ENCODE data around the gene HOXD9. TPM values are rescaled to one million over a fixed set of nuclear protein-coding genes. Genes with fewer than 3 reads are reported as not detected.

The HOXD9 gene
- total RNA-seq, result 50.0 TPM

DNA sequence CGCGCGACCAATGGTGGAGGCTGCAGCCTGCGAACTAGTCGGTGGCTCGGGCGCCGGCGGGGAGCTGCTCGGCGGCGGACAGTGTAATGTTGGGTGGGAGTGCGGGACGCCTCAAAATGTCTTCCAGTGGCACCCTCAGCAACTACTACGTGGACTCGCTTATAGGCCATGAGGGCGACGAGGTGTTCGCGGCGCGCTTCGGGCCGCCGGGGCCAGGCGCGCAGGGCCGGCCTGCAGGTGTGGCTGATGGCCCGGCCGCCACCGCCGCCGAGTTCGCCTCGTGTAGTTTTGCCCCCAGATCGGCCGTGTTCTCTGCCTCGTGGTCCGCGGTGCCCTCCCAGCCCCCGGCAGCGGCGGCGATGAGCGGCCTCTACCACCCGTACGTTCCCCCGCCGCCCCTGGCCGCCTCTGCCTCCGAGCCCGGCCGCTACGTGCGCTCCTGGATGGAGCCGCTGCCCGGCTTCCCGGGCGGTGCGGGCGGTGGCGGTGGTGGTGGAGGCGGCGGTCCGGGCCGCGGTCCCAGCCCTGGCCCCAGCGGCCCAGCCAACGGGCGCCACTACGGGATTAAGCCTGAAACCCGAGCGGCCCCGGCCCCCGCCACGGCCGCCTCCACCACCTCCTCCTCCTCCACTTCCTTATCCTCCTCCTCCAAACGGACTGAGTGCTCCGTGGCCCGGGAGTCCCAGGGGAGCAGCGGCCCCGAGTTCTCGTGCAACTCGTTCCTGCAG is at the start of gene HOXD9:
TSS of gene HOXD9 (plus strand) at position 37 of the 728 bp plus-strand sequence. CDS start at position 87, 50 bp downstream.

DNA sequence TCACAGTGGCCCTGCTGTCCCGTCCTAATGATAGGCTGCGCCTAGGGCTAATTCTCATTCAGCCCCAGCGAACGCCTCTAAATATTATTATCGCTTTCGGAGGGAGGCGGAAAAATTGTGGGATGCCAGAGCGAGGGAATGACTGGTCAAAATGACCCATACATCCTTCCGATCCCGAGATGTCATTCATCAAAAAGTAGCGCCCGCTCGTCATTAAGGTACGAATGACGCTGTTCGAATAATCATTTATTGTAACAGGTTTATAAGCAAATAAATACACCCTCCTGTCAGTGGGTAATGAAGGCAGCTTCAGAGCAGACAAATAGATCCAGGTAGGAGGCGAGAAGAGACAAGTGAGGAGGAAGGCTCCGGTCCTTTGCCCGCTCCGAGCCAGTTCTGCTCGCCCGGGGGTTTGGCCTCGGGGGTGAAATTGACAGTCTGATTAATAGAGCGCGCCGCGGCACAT is 38.7 kb upstream of the HOXD9 start, which contains the start of gene EVX2:
TSS of gene EVX2 (minus strand) at position 167 of the 466 bp plus-strand sequence. CDS start 186 bp downstream, outside the sequence.

GRCh38 chr2:176092270-176093144 is 30.0 kb upstream of the HOXD9 start, which contains the start of gene HOXD13:
HOXD13 (plus strand) TSS chr2:176092721; CDS start chr2:176092891, 170 bp downstream.

GRCh38 chr2:176099728-176100546 is 22.6 kb upstream of the HOXD9 start, which contains the start of gene HOXD12:
HOXD12 (plus strand) TSS chr2:176099795; CDS start chr2:176099802, 7 bp downstream.

GRCh38 chr2:176106581-176107539 is 15.7 kb upstream of the HOXD9 start, which contains the start of gene HOXD11:
HOXD11 (plus strand) TSS chr2:176107280; CDS start chr2:176107356, 76 bp downstream.

GRCh38 chr2:176115883-176116813 is 6.4 kb upstream of the HOXD9 start, which contains the start of gene HOXD10:
HOXD10 (plus strand) TSS chr2:176116778; CDS start chr2:176116834, 56 bp downstream.

GRCh38 chr2:176128982-176129796 is 6.7 kb downstream of the HOXD9 start, which contains the start of gene HOXD8:
HOXD8 (plus strand) TSS chr2:176129705; CDS start chr2:176130367, 662 bp downstream.

DNA sequence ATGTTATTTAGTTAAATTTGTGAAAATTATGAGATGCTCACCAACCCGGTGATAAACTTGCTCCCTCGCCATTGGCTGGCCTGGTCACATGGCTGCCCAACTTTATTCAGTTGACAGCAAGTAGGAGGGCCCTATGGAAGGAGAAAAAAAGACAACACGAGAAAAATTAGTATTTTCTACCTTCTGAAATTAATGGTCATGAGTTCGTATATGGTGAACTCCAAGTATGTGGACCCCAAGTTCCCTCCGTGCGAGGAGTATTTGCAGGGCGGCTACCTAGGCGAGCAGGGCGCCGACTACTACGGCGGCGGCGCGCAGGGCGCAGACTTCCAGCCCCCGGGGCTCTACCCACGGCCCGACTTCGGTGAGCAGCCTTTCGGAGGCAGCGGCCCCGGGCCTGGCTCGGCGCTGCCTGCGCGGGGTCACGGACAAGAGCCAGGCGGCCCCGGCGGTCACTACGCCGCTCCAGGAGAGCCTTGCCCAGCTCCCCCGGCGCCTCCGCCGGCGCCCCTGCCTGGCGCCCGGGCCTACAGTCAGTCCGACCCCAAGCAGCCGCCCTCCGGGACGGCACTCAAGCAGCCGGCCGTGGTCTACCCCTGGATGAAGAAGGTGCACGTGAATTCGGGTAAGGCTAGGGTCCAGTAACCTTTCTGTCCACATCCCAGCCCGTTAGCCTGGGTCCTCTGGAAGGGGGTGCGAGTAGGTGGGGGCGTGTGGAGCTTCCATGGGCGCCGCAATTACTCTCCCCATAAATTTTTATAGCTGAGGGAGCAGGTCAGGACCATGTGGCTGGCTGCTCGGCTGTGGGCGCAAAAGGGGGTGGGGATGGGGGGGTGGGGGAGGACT is 29.1 kb downstream of the HOXD9 start, which contains the start of gene HOXD4:
TSS of gene HOXD4 (plus strand) at position 109 of the 846 bp plus-strand sequence. CDS start at position 193, 84 bp downstream.

DNA sequence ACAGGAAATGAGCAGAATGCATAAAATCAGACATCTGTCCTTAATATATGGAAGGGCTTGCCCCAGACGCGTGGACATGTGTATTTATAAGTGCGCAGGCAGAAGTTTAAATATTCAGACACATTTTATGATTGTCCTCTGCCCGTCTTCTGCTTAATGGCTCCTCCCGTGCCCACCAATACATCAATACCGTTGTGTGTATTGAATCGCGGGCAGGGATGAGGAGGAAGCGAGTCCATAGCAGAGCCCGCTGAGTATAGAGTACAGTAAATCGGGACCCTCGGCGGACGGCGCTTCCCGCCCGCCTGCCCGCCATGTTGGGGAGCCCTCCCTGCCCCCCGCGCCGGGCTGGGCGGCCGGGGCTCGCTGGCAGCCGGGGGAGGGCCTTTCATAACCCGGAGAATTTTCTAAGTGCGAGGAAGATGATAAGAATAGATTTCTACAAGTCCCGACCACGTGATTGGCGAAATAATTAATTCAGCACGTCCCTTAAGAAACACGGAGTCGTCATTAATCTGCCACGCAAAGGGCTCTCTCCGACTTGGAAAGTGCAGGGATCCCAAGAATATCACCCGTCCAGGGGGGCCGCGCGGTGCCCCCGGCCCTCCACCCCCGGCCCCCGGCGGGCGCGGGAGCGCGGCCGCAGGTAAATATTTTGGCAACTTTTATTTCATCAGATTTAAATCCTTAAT is 34.4 kb downstream of the HOXD9 start, which contains the start of gene HOXD3:
TSS of gene HOXD3 (plus strand) at position 501 of the 692 bp plus-strand sequence. CDS start 11,808 bp downstream, outside the sequence.

Small RNA genes within 50 kb of the gene (small RNA-seq; reads per million reads assigned to genes)
- gene MIR10B (ENCODE audit: low replicate concordance), result 204,125 reads per million, percentile 100 among the genes with 10 or more reads in this experiment

Other genes starting within 250 kb of the HOXD9 start
- 29.4 TPM for gene LNPK, start 120.5 kb upstream of the HOXD9 start, total RNA-seq
- gene EVX2, start 38.8 kb upstream of the HOXD9 start, total RNA-seq, result not detected
- 0.06 TPM for gene HOXD13, start 30.0 kb upstream of the HOXD9 start, total RNA-seq
- 0.23 TPM for gene HOXD12, start 22.9 kb upstream of the HOXD9 start, total RNA-seq
- 40.2 TPM for gene HOXD11, start 15.4 kb upstream of the HOXD9 start, total RNA-seq
- 86.1 TPM for gene HOXD10, start 5.9 kb upstream of the HOXD9 start, total RNA-seq
- 69.9 TPM for gene HOXD8, start 7.0 kb downstream of the HOXD9 start, total RNA-seq
- gene HOXD4, start 28.8 kb downstream of the HOXD9 start, total RNA-seq, result 48.2 TPM
- gene HOXD3, start 34.6 kb downstream of the HOXD9 start, total RNA-seq, result 74.7 TPM
- gene HOXD1, start 65.9 kb downstream of the HOXD9 start, total RNA-seq, result 5.5 TPM
- gene MTX2, start 146.7 kb downstream of the HOXD9 start, total RNA-seq, result 74.2 TPM